Measurements from ENCODE around the gene C9orf152. TPM values are rescaled to one million over a fixed set of nuclear protein-coding genes. Genes with fewer than 3 reads are reported as not detected.
"Not testable (repeated sequence)": the region's sequence is repeated elsewhere in the genome, so short reads cannot be mapped to it uniquely, and the experiment has no call there.

Gene C9orf152
- total RNA-seq, 1 donor from 2014 or later = not detected

- peak; percentile 75 for DNase-seq (ENCODE audit: low spot score)
Measured at GRCh38 chr9:110214586-110215355, 6.8 kb upstream of the C9orf152 start.

DNA sequence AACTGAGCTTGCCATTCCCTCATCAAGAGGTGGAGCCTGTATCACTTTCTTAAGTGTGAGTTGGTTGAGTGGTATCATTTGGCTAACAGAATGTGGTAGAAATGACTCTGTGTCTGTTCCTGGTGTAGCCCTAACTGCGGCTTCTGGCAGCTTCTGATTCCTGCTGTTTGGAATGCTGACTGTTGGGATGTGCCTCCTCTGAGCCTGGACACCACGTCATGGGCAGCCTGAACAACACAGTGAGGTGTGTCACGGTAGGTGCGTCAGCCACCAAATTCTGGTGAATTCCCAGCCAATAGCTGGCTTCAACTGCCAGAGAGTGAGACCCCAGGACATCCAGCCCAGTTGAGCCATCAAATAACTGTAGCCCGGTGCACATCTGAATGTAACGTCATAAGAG lies 6.1 kb upstream of the C9orf152 start:
- DNase-seq (ENCODE audit: low spot score) = no peak

- no peak for DNase-seq (ENCODE audit: low spot score)
Measured at GRCh38 chr9:110213413-110214044, 5.6 kb upstream of the C9orf152 start.

GRCh38 chr9:110207071-110207641 lies 803 bp downstream of the C9orf152 start:
- no peak for DNase-seq (ENCODE audit: low spot score)

GRCh38 chr9:110206389-110206788 lies 1.6 kb downstream of the C9orf152 start:
- no peak for DNase-seq (ENCODE audit: low spot score)

- DNase-seq (ENCODE audit: low spot score) = not testable (repeated sequence)
Measured at GRCh38 chr9:110205612-110206011, 2.3 kb downstream of the C9orf152 start.

DNA sequence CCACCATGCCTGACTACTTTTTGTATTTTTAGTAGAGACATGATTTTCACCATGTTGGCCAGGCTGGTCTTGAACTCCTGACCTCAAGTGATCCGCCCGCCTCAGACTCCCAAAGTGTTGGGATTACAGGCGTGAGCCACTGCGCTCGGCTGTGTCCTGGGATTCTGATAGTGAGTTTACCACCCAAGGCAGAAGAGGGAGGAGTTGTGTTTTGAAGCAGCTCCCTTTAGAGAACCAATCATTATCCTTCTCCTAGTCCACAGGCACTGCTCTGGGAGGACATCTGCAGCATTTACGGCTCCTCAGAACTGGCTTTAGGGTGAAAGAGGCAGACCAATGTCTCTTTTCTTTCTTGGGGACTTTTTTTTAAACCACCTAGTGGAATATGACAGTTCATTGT lies 5.7 kb downstream of the C9orf152 start:
- DNase-seq (ENCODE audit: low spot score) = no peak

GRCh38 chr9:110199643-110200042 lies 8.3 kb downstream of the C9orf152 start:
- no peak for DNase-seq (ENCODE audit: low spot score)

DNA sequence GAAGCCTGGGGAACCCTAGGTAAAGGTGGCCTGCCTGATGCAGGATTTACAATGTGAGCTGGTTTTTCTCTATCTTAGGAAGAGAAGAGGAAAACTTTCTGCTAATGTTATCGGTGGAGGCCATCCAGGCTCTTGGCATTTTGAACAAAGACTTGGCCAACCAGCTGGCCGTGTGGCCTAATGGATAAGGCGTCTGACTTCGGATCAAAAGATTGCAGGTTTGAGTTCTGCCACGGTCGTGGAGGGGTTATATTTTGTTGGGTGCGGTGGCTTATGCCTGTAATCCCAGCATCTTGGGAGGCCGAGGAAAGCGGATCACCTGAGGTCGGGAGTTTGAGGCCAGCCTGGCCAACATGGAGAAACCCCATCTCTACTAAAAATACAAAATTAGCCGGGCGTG lies 9.6 kb downstream of the C9orf152 start:
- no peak for DNase-seq (ENCODE audit: low spot score)

DNA sequence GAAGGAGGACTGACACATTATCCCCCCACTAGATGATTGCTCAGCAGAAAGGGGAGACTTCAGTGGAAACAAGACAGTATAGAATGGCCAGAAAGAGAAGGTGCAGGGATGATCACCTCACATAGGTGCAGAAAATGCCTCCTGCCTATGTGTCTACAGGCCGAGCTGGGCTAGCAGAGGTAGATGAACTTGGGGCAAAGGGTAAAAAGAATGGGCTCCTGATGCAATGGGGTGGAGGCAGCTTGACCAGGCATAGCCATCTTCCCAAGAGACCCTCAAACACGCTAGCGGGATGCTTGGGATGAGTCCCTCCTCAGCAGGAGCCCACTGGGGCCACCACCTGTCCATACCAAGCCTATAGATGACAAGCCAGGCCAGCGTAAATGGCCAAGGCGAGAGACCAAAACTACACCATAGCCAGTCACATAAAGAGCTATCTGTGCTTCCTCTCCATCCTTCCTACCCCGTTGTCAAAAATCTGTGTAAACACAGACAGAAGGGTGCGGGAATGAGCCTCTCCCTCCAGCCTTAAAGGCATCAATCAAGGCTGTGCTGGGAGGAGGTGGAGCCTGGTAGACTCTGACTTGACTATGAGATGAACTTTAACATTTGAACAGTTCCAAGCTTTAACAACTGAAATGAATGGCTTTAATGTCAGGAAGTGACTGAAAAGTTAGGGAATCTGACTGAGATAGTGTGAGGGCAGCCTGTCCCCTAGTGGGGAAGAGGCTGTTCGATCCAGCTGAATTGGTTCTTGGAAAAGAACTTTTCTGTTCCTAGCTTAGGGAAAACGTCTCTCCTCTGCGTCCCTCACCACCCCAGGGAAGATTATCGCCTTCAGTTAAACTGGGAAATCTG lies 10.4 kb downstream of the C9orf152 start:
- DNase-seq (ENCODE audit: low spot score) = no peak

- not testable (repeated sequence) for DNase-seq (ENCODE audit: low spot score)
Measured at GRCh38 chr9:110196084-110196499, 11.9 kb downstream of the C9orf152 start.

GRCh38 chr9:110192531-110193261 lies 15.3 kb downstream of the C9orf152 start:
- peak; percentile 73 for DNase-seq (ENCODE audit: low spot score)

DNA sequence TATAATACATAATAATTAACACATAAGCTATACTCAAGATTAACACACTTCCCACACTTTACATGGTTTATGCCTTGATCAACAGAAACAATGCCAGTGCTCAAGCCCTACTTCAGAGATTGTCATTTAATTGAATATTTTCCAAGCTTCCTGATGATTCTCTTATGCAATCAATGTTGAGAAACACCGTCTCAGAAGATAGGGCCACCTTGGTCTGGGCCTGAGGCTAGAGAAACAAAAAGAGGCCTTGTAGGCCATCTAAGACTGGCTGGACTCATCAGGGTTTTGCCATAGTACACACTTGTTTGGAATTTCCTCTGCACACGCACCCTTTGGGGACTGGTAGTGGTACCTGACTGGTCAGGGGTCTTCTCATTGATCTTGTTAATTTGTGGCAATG lies 16.3 kb downstream of the C9orf152 start:
- no peak for DNase-seq (ENCODE audit: low spot score)

DNA sequence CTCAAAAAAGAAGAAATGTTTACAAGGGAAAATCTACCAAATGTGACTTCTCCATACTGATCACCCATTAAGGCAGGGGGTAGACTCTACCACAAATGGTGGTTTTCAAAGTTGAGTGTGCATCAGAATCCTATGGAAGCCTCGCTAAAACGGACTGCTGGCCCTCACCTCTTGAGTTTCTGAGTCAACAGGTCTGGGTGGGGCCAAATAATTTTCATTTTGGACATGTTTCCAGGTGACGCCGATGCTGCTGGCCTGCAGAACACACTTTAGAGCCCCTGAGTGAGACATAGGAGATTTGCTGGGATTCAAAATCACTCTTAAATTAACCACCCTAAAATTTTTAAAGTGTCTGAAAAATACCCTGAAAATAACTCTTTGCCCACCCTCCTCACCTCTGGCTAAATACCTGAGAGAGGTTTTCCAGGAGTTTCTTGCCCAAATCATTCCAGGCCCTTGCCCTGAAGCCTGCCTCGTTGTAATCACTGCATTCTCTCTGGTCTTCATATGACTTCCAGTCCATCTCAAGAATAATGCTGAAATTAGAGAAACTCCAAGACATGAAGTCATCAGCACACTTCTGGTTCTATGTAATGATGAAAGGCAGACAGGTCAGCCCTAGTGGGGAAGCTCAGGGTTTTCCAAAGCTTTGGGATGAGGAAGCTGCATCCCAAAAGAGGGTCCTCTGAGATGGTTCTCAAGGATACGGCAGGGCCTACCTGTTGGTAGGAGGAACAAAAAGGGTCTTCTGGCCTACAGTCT lies 18.2 kb downstream of the C9orf152 start:
- DNase-seq (ENCODE audit: low spot score) = no peak

DNA sequence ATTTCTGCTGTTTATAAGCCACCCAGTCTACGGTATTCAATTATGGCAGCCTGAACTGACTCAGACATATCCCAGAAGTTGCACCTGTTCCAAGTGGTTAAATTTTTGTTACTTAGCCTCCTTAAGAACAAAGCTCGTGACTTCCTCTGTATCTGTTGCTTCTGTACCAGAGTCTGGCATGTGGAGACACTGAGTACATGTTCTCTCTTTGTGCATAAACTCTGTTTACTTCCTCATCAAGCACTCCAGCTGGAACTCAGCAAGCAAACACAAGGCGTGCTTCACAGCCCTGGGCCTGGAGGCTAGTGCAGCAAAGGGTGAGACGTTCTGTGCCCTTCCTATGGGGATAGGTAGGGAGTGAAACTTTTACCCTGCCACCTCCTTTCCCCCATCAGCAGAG lies 19.0 kb downstream of the C9orf152 start:
- peak; percentile 23 for DNase-seq (ENCODE audit: low spot score)

DNA sequence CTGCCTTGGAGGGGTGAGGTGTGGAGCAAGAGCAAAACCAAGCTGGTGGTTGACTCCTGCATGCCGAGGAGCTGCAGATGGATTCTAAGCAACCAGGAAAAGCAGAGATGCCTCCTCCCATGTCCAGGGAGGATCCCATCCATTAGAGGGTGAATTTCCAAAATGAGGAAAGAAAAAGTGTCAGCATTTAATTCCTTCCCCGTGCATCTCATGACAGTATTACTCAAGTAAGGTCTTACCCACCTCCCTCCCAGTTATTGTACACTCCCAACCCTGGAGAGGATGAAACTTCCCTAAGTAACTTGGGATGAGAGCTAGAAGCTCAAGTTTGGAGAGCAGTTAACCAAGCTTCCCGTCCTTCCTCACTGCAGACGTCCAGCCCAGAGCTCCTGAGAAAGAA lies 19.9 kb downstream of the C9orf152 start:
- DNase-seq (ENCODE audit: low spot score) = no peak

DNA sequence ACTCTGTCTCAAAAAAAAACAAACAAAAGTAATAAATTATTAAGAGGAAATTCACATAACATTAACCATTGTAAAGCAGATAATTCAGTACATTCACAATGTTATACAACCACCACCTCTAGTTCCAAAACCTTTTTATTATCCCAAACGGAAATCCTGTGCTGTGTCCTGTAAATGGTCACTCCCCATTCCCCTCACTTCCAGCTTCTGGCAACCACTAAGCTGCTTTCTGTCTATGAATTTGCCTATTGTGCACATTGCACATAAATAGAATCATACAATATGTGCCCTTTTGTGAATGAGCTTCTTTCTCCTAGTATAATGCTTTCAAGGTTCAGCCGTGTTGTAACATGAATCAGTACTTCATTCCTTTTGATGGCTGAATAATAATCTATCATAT lies 20.8 kb downstream of the C9orf152 start:
- no peak for DNase-seq (ENCODE audit: low spot score)

- no peak for DNase-seq (ENCODE audit: low spot score)
Measured at GRCh38 chr9:110186254-110186653, 21.7 kb downstream of the C9orf152 start.

DNA sequence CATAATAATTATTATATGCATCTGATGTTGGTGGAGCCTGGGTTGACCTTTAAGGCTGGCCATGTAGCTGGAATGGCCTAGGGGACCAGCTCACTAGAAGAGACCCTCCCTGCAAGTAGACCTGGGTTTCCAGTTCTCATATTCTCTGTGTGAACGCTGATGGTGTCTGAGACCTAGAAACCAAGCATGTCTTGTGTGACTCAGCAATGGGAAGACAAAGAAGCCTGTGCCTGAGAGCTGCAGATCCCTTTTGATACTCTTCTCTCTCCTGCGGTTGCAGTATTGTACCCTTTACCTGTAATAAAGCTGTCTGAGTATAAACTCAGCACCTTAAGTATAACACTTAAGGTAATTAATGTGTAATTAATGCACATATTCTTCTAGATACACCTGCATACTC lies 22.2 kb downstream of the C9orf152 start:
- DNase-seq (ENCODE audit: low spot score) = no peak

Measured in umbilical cord (tissue), 2 donors.